Colonic mucosa (tissue), 4 donors: Measurements from ENCODE around the gene NFX1. TPM values are rescaled to one million over a fixed set of nuclear protein-coding genes. Genes with fewer than 3 reads are reported as not detected.

ENCODE experiments used
- DNase-seq: peaks from one replicate; pipeline ENCODE4 v3.0.0-alpha.2; 2020
- H3K27ac ChIP-seq: fragments of 200-600 bp; one replicate; pipeline ENCODE4 v1.8.0; 2021
- H3K27me3 ChIP-seq: fragments of 200-600 bp; one replicate; pipeline ENCODE4 v1.8.0; 2021
- H3K36me3 ChIP-seq: fragments of 200-600 bp; one replicate; pipeline ENCODE4 v1.8.0; 2021
- H3K4me1 ChIP-seq: fragments of 200-600 bp; one replicate; pipeline ENCODE4 v1.8.0; 2021; ENCODE audit warnings: mild to moderate bottlenecking
- H3K4me3 ChIP-seq: fragments of 200-600 bp; one replicate; pipeline ENCODE4 v1.8.0; 2021
- H3K9ac ChIP-seq, 2 donors: one replicate each; pipeline ENCODE4 v1.7.0; 2013; ENCODE audit warnings: control low read depth in 2 of 2, low read depth in 2 of 2, low read length in 2 of 2
- H3K9me3 ChIP-seq: fragments of 200-600 bp; one replicate; pipeline ENCODE4 v1.8.0; 2021
- CTCF ChIP-seq: fragments of 200-600 bp; IDR thresholded peaks from one replicate; pipeline ENCODE4 v1.8.0; 2022; ENCODE audit warnings: antibody characterized with exemption, mild to moderate bottlenecking
- intact Hi-C: fragments of 100-400 bp; cut with DNase I; formaldehyde crosslinking; loops from one replicate; pipeline ENCODE4 v1.14.1; 2022
- total RNA-seq, 2 donors: library from RNA; stranded (reverse); fragmentation: NEBNext Ultra II Directional in 1 of 2; extraction: Animal tissue kit (Norgen Biotek cat#: 25700) in 1 of 2; gene quantifications; one replicate each; pipeline ENCODE4 v1.2.1, GENCODE V29; 2021
- donor health status: healthy.
- donor health status: DM: no; HTN: no; CAD: no.
- donor health status: DM: no; HTN: no; CAD: no.

NFX1 gene
- total RNA-seq, 2 donors from 2014 or later, result 27.6 to 31.3 TPM

- no peak overlapping the region for H3K27ac ChIP-seq
- no peak overlapping the region for H3K9ac ChIP-seq
- no peak for DNase-seq
- no peaks in the 10 kb centered on the region for H3K27me3 ChIP-seq
- no peak overlapping the region for H3K4me3 ChIP-seq
- H3K36me3 ChIP-seq, result peaks cover 3% of the 10 kb centered on the region
- peaks cover 19% of the 10 kb centered on the region for H3K4me1 ChIP-seq
- intact Hi-C loops, result loop anchor here (5.0 kb wide), 1 partner anchor 37 kb away; no protein-coding TSS in a partner anchor
- no peaks in the 10 kb centered on the region for H3K9me3 ChIP-seq
- TF ChIP-seq CTCF, result no peak
Observed at GRCh38 chr9:33295571-33295970, 5.3 kb downstream of the NFX1 start.

GRCh38 chr9:33297432-33297831 lies 7.1 kb downstream of the NFX1 start:
- DNase-seq, result peak; percentile 75
- H3K27ac ChIP-seq, result peak overlapping the region; percentile 74
- H3K27me3 ChIP-seq, result no peaks in the 10 kb centered on the region
- peaks cover 13% of the 10 kb centered on the region for H3K4me1 ChIP-seq
- TF ChIP-seq CTCF, result no peak
- H3K4me3 ChIP-seq, result no peak overlapping the region
- intact Hi-C loops, result loop anchor here (5.0 kb wide), 1 partner anchor 35 kb away; no protein-coding TSS in a partner anchor
- peaks cover 5% of the 10 kb centered on the region for H3K36me3 ChIP-seq
- H3K9me3 ChIP-seq, result no peaks in the 10 kb centered on the region
- peak overlapping the region in 1 of 2 donors; percentile 15 for H3K9ac ChIP-seq

GRCh38 chr9:33300546-33300945 lies 10.2 kb downstream of the NFX1 start:
- no peak for DNase-seq

GRCh38 chr9:33304362-33304761 lies 14.0 kb downstream of the NFX1 start:
- TF ChIP-seq CTCF, result no peak
- Histone ChIP-seq H3K9me3 (no peaks in the 10 kb centered on the region), H3K27me3 (no peaks in the 10 kb centered on the region), H3K36me3 (peaks cover 45% of the 10 kb centered on the region), H3K4me1 (no peaks in the 10 kb centered on the region), H3K4me3 (no peak overlapping the region), H3K9ac (no peak overlapping the region), H3K27ac (no peak overlapping the region)
- intact Hi-C loops, result no loop called here
- no peak for DNase-seq

More at GRCh38 chr9:33300546-33300945, 10.2 kb downstream of the NFX1 start:
- Histone ChIP-seq H3K4me3 (no peak overlapping the region), H3K9me3 (no peaks in the 10 kb centered on the region), H3K27me3 (no peaks in the 10 kb centered on the region), H3K27ac (no peak overlapping the region), H3K9ac (no peak overlapping the region), H3K4me1 (peaks cover 13% of the 10 kb centered on the region), H3K36me3 (peaks cover 23% of the 10 kb centered on the region)
- no peak for TF ChIP-seq CTCF
- intact Hi-C loops, result no loop called here

GRCh38 chr9:33306037-33306436 lies 15.7 kb downstream of the NFX1 start:
- peaks cover 45% of the 10 kb centered on the region for H3K36me3 ChIP-seq
- no peak for DNase-seq
- no peaks in the 10 kb centered on the region for H3K9me3 ChIP-seq
- no peak for TF ChIP-seq CTCF
- H3K4me1 ChIP-seq, result no peaks in the 10 kb centered on the region
- intact Hi-C loops, result no loop called here
- no peak overlapping the region for H3K9ac ChIP-seq
- no peak overlapping the region for H3K27ac ChIP-seq
- H3K4me3 ChIP-seq, result no peak overlapping the region
- no peaks in the 10 kb centered on the region for H3K27me3 ChIP-seq
